GM21786 (cell line): ENCODE data around the gene SATB2.

Experiments
- ATAC-seq: cut with Tn5 transposase; IDR thresholded peaks from one replicate; pipeline ENCODE4 v1.9.1; 2021; ENCODE audit not compliant: unreplicated experiment

The SATB2 gene

DNA sequence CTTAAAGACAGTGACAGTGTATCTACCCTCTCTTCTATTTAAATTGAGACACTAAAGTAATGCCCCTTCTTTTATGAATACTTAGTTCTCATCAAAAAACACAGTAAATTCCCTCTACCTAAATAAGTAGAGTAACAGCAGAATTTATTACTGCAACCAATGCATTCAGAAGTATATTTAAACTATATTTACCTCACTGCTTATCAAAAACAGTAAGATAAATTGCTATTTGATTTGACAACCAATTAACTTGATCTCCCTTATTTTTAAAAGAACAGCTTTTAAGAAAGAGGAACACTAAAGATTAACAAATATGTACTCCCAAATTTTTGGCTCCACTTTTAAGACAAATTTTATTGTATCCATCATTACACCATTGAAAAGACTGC, 4.8 kb downstream of the SATB2 start:
- ATAC-seq: no peak

- ATAC-seq: no peak
These were observed 5.3 kb downstream of the SATB2 start for GRCh38 chr2:199452260-199452990.

DNA sequence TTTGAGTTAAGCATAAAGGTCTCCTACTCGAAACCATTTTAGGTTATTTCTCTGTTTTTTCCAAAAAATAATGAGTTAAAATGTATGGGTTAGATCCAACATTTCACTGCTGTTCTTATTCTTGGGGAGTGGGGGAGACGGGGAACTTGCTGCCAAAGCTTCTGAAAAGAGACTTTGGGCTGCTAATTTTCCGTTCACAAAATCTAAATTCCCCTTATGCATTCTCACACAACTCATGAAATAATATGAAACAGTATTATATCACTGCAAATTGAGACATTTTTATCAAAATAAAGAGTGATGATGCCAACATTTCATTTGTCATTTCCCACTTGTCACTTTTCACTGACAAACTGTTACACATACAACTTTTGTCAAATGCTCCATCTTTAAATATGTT, 7.8 kb downstream of the SATB2 start:
- no peak for ATAC-seq

DNA sequence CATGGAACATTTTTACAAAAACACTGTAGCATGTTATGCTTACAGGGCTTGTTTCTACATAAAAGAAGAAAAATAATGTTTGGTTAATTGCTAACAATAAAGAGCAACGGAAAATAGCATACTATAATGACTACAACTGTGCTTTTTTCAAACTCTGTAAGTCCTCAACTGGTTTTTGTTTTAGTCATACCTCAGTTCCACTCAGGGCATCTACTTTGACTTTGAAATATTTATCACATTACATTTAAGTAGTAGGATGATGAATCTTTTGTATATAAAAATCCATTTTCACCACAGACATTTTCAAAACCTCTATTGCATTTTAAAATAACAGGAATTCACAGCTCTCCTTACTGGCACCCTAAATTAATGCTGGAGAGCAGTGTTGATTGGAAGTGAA, 8.3 kb downstream of the SATB2 start:
- ATAC-seq: no peak

- ATAC-seq: no peak
These were observed 10.7 kb downstream of the SATB2 start for GRCh38 chr2:199446996-199447576.

- ATAC-seq: no peak
These were observed 13.0 kb downstream of the SATB2 start for GRCh38 chr2:199444749-199445148.

GRCh38 chr2:199443589-199444130, 14.1 kb downstream of the SATB2 start:
- no peak for ATAC-seq

GRCh38 chr2:199442173-199442572, 15.6 kb downstream of the SATB2 start:
- no peak for ATAC-seq

- no peak for ATAC-seq
These were observed 16.0 kb downstream of the SATB2 start for GRCh38 chr2:199441759-199442158.

GRCh38 chr2:199440118-199440517, 17.6 kb downstream of the SATB2 start:
- ATAC-seq: no peak

DNA sequence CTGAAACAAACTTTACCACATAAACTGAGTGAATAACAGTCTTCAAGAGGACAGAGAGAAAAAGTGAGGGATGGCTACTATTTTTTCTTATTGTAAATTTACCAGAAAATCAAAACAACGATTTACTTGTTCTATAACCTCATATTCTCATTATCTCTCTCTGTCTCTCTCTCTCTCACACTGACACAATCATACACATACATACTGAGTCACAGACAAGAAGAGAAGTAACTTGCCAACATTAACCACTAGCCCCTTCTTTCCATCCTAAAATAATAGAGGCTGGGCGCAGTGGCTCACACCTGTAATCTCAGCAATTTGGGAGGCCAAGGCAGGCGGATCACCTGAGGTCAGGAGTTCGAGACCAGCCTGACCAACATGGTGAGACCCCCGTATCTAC, 18.2 kb downstream of the SATB2 start:
- no peak for ATAC-seq

DNA sequence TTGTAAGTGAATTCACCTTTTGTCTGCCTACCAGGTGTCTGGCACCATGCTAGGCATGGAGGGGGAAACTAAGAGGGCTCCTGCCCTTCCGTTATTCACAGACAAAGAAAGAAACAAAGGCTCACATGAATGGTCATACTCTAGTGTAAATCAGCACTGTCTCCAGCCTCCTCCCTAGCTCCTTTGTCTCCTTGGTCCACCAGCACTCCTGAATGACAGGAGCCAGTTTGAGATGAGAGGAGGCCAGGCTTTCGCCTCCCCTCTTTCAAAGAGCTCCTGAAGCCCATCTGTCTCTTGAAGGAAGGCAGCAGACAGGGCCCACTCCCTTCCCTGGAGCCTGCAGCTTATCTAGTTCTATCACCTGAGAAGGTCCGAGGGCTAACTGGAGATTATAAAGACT, 18.7 kb downstream of the SATB2 start:
- no peak for ATAC-seq

DNA sequence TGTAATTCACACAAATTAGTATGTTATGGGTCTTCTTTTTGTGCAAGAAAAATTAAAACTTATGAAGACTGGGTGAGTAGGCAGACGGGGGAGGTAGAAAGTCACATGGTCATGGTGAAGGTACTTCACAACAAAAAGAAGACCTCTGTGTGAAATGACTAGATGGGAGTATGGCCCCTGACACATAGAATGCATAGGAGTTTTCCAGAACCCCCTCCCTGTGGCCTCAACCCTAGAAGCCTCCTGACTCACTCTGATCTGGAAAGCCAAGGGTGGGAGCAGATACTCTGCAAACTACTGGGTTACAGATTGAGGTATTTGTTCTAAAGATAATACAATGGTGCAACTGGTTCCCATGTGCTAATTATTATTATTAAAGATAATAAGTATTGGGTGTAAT, 23.2 kb downstream of the SATB2 start:
- ATAC-seq: no peak

DNA sequence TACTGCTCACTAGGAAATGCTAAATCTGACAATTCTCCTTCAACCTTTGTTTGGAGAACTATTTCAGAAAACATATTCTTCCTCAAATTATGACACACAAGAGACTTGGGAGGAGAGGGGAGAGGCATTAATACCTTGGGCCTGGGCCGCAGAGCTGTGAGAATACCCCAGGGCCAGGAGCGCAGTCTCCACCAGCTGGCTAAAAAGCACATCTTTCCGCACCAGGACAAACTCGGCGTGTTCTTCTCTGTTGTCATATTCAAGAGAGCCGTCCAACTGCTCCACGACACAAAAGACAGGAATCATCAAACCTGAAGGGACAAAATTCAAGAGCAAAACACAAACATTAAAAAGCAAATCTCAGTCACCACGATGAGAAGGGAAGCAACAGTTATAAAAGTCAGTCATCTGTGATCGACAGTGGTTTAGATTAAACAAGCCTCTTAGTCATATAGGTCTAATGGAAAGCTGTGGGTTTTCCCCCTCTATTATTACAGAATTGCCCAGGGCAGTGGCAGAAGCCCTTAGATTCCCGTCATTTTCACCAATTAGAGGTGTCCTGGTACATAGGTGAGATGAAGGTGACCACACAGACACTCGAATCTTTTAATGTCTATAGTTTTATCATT, 24.4 kb downstream of the SATB2 start:
- no peak for ATAC-seq

DNA sequence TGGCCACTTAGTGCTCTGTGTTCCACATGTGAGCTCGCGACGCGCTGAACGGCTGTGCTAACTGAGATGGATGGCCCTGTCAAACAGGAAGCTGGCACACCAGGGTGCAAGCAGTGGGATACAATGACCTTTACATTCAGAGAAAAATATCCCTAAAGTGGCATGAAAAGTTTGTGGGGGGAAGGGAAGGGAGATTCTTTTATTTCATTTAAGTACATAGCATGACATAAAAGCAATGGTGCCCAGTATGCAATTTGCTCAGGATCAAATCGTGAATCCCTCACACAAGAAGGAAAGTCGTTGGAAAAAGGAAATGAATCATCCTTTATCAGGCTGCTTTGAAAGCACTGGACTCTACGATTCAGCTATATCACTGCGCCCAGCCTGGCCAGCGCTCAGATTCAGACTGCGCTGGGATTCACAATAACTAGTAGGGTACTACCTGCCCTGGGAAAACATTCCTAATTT, 26.0 kb downstream of the SATB2 start:
- ATAC-seq: no peak

- no peak for ATAC-seq
These were observed 27.5 kb downstream of the SATB2 start for GRCh38 chr2:199430214-199430613.

DNA sequence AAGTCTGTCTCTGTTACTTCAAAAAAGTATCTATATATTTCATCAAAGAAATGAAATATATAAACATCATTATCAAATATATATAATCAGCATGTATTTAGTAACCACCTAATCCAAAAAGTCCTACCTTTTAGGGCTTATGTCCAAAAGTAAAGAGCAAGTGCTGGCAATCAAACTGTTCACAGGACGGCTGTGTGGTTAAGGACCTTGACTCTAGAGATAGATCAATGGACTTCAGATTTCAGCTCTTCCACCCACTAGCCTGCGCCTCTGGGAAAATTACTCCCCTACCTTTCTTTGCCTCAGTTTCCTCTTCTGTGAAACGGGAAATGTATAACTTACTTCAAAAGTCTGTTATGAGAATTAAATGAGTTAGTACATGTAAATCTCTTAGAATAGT, 29.4 kb downstream of the SATB2 start:
- ATAC-seq: no peak

DNA sequence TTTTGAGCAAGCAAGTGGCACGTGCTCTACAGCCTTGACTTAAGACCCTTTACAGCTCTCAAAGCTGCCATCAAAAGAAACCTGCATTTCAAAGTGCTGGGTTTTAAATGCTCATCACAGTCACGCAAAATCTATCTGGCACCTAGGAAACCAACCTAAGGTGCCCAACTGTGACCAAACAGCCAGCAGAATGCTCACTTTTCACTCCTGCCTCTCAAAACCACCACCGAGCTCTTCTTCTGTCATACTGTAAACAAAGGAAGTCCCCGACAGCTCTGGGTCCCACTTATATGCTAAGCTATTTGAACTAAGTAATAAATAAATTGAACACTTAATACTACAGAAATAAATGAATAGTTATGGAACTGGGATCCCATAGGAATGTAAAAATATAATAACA, 33.6 kb downstream of the SATB2 start:
- no peak for ATAC-seq

DNA sequence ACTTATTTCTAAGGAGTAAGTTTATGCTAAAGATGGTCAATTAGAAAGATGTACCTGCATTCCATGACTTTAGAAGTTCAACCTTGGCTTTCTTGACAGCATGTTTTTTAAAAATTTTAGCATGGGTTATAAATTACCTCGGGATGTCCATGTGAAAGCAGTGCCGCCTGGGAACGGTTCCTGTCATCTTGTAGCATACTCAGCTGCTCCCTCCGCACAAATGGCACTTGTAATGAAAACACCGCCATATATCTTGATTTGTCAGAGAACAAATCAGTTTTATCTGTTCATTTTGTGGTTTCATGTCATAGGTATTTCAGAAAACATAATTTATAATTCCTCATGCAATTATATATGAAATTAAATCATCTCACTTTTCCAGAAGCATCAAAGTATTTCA, 38.3 kb downstream of the SATB2 start:
- no peak for ATAC-seq

DNA sequence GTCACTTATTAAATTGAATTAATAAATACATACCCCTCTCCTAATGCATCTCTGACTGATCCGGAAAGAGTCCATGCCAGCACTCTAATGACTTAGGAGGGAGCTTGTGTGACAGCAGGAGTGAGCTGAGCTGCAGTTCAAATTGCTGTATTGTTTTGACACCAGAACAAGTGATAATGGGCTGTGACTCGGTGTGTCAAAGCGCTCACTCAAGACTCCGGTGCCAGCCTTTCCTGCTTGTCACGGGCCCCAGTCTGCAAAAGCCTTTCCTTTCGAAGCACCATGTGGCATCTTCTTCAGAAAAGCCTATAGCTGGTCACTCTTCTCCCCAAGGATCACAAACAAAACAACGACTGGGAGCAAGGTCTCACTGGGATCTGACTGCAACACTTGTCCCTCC, 43.3 kb downstream of the SATB2 start:
- ATAC-seq: no peak

DNA sequence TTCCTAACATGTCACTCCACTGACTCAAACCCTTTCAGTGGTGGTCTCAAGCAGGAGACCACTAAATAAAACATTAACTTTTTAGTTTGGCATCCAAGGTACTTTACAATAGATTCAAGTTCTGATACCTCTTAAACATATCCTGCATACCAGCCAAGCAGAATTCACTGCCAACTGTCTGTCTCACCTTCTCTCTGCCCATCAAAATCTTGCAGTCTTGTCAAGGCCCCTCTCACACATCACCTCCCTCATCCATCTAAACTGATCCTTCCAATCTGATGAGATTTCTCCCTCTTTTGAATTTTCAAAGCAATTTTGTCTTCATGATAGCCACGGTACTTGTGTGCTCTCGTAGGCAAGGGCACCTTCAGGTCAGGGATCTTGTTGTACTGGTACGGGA, 43.7 kb downstream of the SATB2 start:
- no peak for ATAC-seq
